ENCODE results near the gene TEF.

DNA sequence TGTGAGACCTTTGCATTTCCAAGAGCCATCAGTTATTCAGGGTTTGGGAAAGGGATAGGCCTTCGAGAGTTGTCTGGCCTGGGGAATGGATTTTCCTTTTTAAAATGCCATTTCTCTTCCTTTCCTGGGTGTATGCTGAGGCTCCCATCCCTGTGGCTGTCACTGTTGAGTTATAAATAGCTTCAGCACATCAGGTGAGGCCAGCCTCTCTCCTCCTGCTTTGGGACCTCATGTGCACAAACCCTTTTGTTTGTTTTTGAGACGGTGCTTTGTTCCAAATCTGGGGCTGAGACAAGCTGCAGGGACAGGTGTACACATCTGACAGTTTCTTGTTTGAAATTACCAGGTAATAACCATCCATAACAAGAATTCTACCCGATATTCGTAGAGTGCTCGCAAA lies 1.3 kb downstream of the TEF start:
- no peak for TF ChIP-seq CTCF (IDR thresholded peaks at IDR 0.05)
- no peak for TF ChIP-seq POLR2A (IDR thresholded peaks at IDR 0.05)
- TF ChIP-seq POLR2AphosphoS5 (IDR thresholded peaks at IDR 0.05), result no peak
- TF ChIP-seq EP300 (IDR thresholded peaks at IDR 0.05), result no peak
